NCI-H187 (cell line): ENCODE data around the gene MCOLN2.

Source experiments
- DNase-seq, 2 experiments: peaks; one replicate each; lab custom pipeline; 2025; lab: John Stamatoyannopoulos, UW

The MCOLN2 gene

GRCh38 chr1:84896279-84896678 is 100.6 kb downstream of the MCOLN2 start:
- no peak for DNase-seq

- no peak for DNase-seq
Measured at GRCh38 chr1:84892705-84893618, 104.0 kb downstream of the MCOLN2 start, which contains the start of gene LPAR3. LPAR3 (minus strand) TSS chr1:84893206; CDS start chr1:84866120, 27,086 bp downstream.

DNA sequence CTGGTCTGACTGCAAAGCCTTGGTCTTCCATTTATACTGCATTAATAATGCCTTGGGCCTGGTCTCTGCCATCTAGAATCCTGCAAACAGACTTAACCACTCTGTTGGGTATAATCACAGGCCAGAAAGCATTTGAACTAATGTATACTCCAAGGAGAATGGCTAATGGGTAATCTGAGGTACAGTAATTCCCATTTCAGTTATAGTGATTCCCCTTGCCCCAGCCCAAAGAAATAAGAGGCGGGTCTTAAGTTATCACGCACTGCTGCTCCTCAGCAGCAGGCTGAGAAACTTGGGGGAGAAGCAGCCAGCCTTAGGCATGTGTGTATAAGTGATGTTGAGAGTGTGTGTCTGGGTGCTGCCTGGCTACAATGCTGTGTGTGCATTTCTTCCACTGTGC is 106.3 kb downstream of the MCOLN2 start:
- DNase-seq, result no peak

DNA sequence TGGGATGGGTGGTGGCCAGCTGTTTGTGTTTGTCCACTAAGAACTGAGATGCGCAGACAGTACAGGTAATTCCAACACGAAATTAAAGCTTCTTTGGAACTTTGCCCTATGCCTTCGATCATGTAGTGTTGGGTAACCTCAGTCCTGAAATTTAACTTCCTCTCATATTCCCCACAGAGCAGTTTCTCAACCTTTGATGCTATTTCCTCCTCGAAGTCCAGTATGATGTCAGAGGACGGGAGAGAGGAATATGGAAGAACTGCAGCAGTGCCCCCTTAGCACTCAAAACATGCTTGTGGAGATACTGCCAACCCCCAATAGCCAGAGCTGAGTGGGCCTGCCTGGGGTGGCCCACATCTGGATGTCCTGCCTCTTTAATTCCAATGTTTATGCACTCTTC is 107.5 kb downstream of the MCOLN2 start:
- no peak for DNase-seq

- DNase-seq, result no peak
Measured at GRCh38 chr1:84888753-84889152, 108.2 kb downstream of the MCOLN2 start.

GRCh38 chr1:84887261-84887934 is 109.5 kb downstream of the MCOLN2 start:
- DNase-seq, result no peak

GRCh38 chr1:84885469-84885868 is 111.4 kb downstream of the MCOLN2 start:
- DNase-seq, result no peak

DNA sequence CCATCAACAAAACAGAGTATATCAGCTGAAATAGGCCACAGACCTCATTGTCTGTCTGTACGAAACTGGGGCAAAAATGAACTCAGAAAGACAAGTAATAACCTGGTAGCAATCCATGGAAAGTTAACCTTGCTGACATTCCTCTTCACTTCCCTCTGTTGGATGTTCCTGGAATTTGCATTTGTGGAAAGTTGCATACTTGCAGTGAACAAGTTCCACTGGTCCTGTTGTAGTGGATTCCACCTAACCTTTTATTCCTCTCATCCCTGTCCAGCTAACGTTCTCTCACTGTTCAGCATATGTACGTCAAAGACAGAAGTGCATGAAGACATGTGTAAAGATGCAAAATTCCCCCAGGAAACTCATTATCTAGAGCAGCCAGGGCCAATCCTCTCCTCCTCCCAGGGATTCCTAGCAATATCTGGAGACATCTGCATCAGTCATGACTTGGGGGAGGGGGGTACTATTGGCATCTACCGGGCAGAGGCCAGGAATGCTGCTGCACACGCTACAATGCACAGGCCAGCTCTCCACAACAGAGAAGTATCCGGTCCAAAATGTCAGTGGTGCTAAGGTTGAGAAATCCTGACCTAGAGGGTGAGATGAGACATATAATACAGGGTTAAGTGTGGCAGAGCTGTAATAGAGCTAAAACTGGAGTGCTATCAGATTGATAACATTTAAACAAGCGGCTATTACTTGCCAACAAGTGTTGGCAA is 112.1 kb downstream of the MCOLN2 start:
- DNase-seq, result no peak

- DNase-seq, result no peak
Measured at GRCh38 chr1:84883286-84883685, 113.6 kb downstream of the MCOLN2 start.

GRCh38 chr1:84877592-84877991 is 119.3 kb downstream of the MCOLN2 start:
- no peak for DNase-seq

- DNase-seq, result no peak
Measured at GRCh38 chr1:84876353-84876752, 120.6 kb downstream of the MCOLN2 start.
